HepG2 (cell line): ENCODE data around the gene RASSF7.

ENCODE experiments used
- CBX2 ChIP-seq, 2 experiments: fragments of 200-600 bp in 1 of 2; sonication (generic); formaldehyde crosslinking in 1 of 2; IDR thresholded peaks; 2 replicates each; pipeline versions ENCODE4 v1.7.0 to v1.8.1; 2018 to 2022; ENCODE audit warnings: low read depth in 2 of 2, low read length in 1 of 2, mild to moderate bottlenecking in 1 of 2, missing genetic modification reagents in 1 of 2
- IRF2 ChIP-seq: IDR thresholded peaks from 2 replicates; pipeline ENCODE4 v1.6.1; 2018; ENCODE audit warnings: missing genetic modification reagents, missing compliant biosample characterization
- NONO ChIP-seq, 2 experiments: fragments of 450-650 bp in 1 of 2; sonication (generic) in 1 of 2; formaldehyde crosslinking in 1 of 2; IDR thresholded peaks in 1 of 2; conservative IDR thresholded peaks in 1 of 2; 2 replicates each; pipeline versions ENCODE4 v1.6.1 to v1.8.0; 2017 to 2022; ENCODE audit warnings: mild to moderate bottlenecking in 1 of 2, missing genetic modification reagents in 1 of 2, moderate library complexity in 1 of 2
- POLR2A ChIP-seq, 2 experiments: IDR thresholded peaks; 2 replicates each; pipeline ENCODE4 v1.6.1; 2011; ENCODE audit warnings: low read depth in 2 of 2, low read length in 2 of 2, mild to moderate bottlenecking in 1 of 2, moderate library complexity in 1 of 2; ENCODE audit not compliant: insufficient read depth in 1 of 2
- SAP130 ChIP-seq: IDR thresholded peaks from 2 replicates; pipeline ENCODE4 v1.6.1; 2016; ENCODE audit warnings: low read depth
- SMAD1 ChIP-seq: sonication (generic); formaldehyde crosslinking; IDR thresholded peaks from 2 replicates; pipeline ENCODE4 v1.4.0; 2020; ENCODE audit warnings: missing genetic modification reagents, low read depth, mild to moderate bottlenecking, borderline replicate concordance
- SP1 ChIP-seq, 2 experiments: fragments of 450-650 bp in 1 of 2; sonication (generic) in 1 of 2; formaldehyde crosslinking in 1 of 2; IDR thresholded peaks; 2 replicates each; pipeline versions ENCODE4 v1.4.0 to v1.6.1; 2016 to 2020; ENCODE audit warnings: missing genetic modification reagents in 1 of 2
- SUZ12 ChIP-seq: fragments of 150-350 bp; IDR thresholded peaks from 2 replicates; pipeline ENCODE4 v1.6.1; 2014; ENCODE audit warnings: low read depth, low read length
- TARDBP ChIP-seq: sonication (generic); formaldehyde crosslinking; IDR thresholded peaks from 2 replicates; pipeline ENCODE4 v1.8.0; 2022; ENCODE audit warnings: mild to moderate bottlenecking, missing genetic modification reagents
- ZFP36 ChIP-seq: fragments of 150-350 bp; IDR thresholded peaks from 2 replicates; pipeline ENCODE4 v1.6.1; 2018; ENCODE audit warnings: borderline replicate concordance, low read length, low read depth; ENCODE audit not compliant: partially characterized antibody
- ZNF263 ChIP-seq: sonication (generic); formaldehyde crosslinking; IDR thresholded peaks from 2 replicates; pipeline ENCODE4 v1.4.0; 2020; ENCODE audit warnings: missing genetic modification reagents
- ZNF768 ChIP-seq: sonication (generic); formaldehyde crosslinking; IDR thresholded peaks from 2 replicates; pipeline ENCODE4 v1.4.0; 2020; ENCODE audit warnings: missing genetic modification reagents
- ZNF782 ChIP-seq: sonication (generic); formaldehyde crosslinking; IDR thresholded peaks from 2 replicates; pipeline ENCODE4 v1.4.0; 2020; ENCODE audit warnings: missing genetic modification reagents, mild to moderate bottlenecking, borderline replicate concordance
- TF ChIP-seq, protein P1 (sequence below): sonication (generic); formaldehyde crosslinking; IDR thresholded peaks from 2 replicates; pipeline ENCODE4 v1.5.0; 2020; ENCODE audit warnings: mild to moderate bottlenecking, missing genetic modification reagents, moderate library complexity

- TF ChIP-seq ZNF263 (CRISPR knock-in tag) (no peak), SUZ12 (no peak), CBX2 (IDR thresholded peaks at IDR 0.05; ENCODE audit: low read depth, low read length) (no peak), CBX2 (CRISPR knock-in tag; IDR thresholded peaks at IDR 0.05; ENCODE audit: low read depth) (no peak), SP1 (IDR thresholded peaks at IDR 0.05) (no peak), SP1 (CRISPR knock-in tag; IDR thresholded peaks at IDR 0.05) (no peak), ZFP36 (no peak), ZNF782 (no peak), NONO (IDR thresholded peaks at IDR 0.05) (no peak), NONO (CRISPR knock-in tag; conservative IDR thresholded peaks at IDR 0.05) (no peak), POLR2A (IDR thresholded peaks at IDR 0.05; ENCODE audit: insufficient read depth in 1 of 2, low read depth in 2 of 2, low read length in 2 of 2) (no peak), ZNF768 (CRISPR knock-in tag) (no peak), SAP130 (CRISPR knock-in tag) (no peak), SMAD1 (CRISPR knock-in tag) (no peak), IRF2 (CRISPR knock-in tag) (no peak), TARDBP (CRISPR knock-in tag) (no peak)
- TF ChIP-seq, protein P1, sequence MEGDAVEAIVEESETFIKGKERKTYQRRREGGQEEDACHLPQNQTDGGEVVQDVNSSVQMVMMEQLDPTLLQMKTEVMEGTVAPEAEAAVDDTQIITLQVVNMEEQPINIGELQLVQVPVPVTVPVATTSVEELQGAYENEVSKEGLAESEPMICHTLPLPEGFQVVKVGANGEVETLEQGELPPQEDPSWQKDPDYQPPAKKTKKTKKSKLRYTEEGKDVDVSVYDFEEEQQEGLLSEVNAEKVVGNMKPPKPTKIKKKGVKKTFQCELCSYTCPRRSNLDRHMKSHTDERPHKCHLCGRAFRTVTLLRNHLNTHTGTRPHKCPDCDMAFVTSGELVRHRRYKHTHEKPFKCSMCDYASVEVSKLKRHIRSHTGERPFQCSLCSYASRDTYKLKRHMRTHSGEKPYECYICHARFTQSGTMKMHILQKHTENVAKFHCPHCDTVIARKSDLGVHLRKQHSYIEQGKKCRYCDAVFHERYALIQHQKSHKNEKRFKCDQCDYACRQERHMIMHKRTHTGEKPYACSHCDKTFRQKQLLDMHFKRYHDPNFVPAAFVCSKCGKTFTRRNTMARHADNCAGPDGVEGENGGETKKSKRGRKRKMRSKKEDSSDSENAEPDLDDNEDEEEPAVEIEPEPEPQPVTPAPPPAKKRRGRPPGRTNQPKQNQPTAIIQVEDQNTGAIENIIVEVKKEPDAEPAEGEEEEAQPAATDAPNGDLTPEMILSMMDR: no peak
Observed at GRCh38 chr11:571802-572185, 11.0 kb downstream of the RASSF7 start.
